Right lobe of liver (tissue), 4 donors: ENCODE measurements around the gene HSPBP1.

Source experiments
- POLR2A ChIP-seq: fragments of 450-650 bp; IDR thresholded peaks from one replicate; pipeline ENCODE4 v1.6.1; 2017; ENCODE audit warnings: antibody characterized with exemption, mild to moderate bottlenecking
- TF ChIP-seq, protein P1 (sequence below), 4 donors: fragments of 200-600 bp in 3 of 4; fragments of 450-650 bp in 1 of 4; IDR thresholded peaks; one replicate each; pipeline versions ENCODE4 v1.5.1 to v1.8.0; 2016 to 2022; ENCODE audit warnings: antibody characterized with exemption in 4 of 4, mild to moderate bottlenecking in 2 of 4
- donor health status: DM: no; HTN: no; CAD: no.
- donor health status: DM: no; HTN: no; CAD: no.
- donor health status: DM: no; HTN: yes; CAD: no.

DNA sequence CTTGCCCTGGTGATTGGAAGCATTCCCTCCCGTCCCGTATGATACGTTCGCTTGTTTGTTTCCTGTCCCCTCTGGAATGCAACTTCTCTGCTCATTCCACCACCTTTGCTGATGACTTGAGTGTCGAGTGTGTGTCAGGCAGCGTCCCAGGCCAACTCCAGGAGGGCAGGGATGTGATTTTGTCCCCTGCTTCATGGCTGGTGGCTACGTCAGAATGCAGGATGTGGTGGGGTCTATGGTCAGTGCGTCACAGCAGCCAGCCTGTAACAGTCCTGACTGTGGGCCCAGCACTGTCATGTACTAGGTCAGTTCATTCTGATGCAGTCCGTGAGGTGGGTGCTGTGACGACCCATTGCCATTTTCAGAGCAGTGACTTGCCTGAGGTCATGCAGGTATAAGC, 20.1 kb upstream of the HSPBP1 start:
- no peak for TF ChIP-seq POLR2A
- TF ChIP-seq, protein P1, sequence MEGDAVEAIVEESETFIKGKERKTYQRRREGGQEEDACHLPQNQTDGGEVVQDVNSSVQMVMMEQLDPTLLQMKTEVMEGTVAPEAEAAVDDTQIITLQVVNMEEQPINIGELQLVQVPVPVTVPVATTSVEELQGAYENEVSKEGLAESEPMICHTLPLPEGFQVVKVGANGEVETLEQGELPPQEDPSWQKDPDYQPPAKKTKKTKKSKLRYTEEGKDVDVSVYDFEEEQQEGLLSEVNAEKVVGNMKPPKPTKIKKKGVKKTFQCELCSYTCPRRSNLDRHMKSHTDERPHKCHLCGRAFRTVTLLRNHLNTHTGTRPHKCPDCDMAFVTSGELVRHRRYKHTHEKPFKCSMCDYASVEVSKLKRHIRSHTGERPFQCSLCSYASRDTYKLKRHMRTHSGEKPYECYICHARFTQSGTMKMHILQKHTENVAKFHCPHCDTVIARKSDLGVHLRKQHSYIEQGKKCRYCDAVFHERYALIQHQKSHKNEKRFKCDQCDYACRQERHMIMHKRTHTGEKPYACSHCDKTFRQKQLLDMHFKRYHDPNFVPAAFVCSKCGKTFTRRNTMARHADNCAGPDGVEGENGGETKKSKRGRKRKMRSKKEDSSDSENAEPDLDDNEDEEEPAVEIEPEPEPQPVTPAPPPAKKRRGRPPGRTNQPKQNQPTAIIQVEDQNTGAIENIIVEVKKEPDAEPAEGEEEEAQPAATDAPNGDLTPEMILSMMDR (IDR thresholded peaks at IDR 0.05) = no peak
